A673 (cell line): ENCODE measurements around the gene HDAC4. TPM values are rescaled to one million over a fixed set of nuclear protein-coding genes. Genes with fewer than 3 reads are reported as not detected.

Experiments
- BruUV-seq: library from RNA; stranded (reverse); fragments of 400-500 nt; replicated peaks from 2 replicates; lab custom pipeline; 2021; lab: Mats Ljungman, UMichigan
- CTCF ChIA-PET: fragments of 300-600 bp; sonication (Branson Sonifier 250); formaldehyde crosslinking; loops from one replicate; lab custom pipeline; 2022; ENCODE audit warnings: antibody characterized with exemption; lab: Charles Lee
- POLR2A ChIA-PET: fragments of 300-600 bp; sonication (Branson Sonifier 250); formaldehyde crosslinking; loops from one replicate; lab custom pipeline; 2022; ENCODE audit warnings: antibody characterized with exemption; ENCODE audit not compliant: low non-redundant PET; lab: Charles Lee
- DNase-seq: peaks from one replicate; pipeline ENCODE4 v3.0.0-alpha.2; 2015; ENCODE audit warnings: low spot score
- H3K27ac ChIP-seq: fragments of 200-600 bp; sonication (generic); 2 replicates; pipeline ENCODE4 v1.5.1; 2016; ENCODE audit warnings: mixed run types, low read depth, mild to moderate bottlenecking, mixed read lengths, antibody characterized with exemption, low read length; ENCODE audit not compliant: poor library complexity, severe bottlenecking
- H3K27me3 ChIP-seq: fragments of 200-600 bp; sonication (generic); replicated peaks from 2 replicates; pipeline ENCODE4 v1.6.1; 2017; ENCODE audit warnings: mixed run types, low read depth, mild to moderate bottlenecking, mixed read lengths, antibody characterized with exemption, low read length; ENCODE audit not compliant: insufficient read depth, poor library complexity
- H3K36me3 ChIP-seq: fragments of 200-600 bp; sonication (generic); 2 replicates; pipeline ENCODE4 v1.6.1; 2016; ENCODE audit warnings: mixed run types, mild to moderate bottlenecking, mixed read lengths, antibody characterized with exemption, low read length; ENCODE audit not compliant: insufficient read depth, poor library complexity, severe bottlenecking
- H3K4me1 ChIP-seq: fragments of 200-600 bp; sonication (generic); 2 replicates; pipeline ENCODE4 v1.6.1; 2017; ENCODE audit warnings: mixed run types, mild to moderate bottlenecking, mixed read lengths, antibody characterized with exemption, low read length; ENCODE audit not compliant: insufficient read depth, poor library complexity, severe bottlenecking
- H3K4me3 ChIP-seq: fragments of 200-600 bp; sonication (generic); 2 replicates; pipeline ENCODE4 v1.5.1; 2016; ENCODE audit warnings: low read depth, mixed run types, mild to moderate bottlenecking, mixed read lengths, low read length; ENCODE audit not compliant: poor library complexity, severe bottlenecking
- H3K9me3 ChIP-seq: fragments of 200-600 bp; sonication (generic); 2 replicates; pipeline ENCODE4 v1.6.1; 2016; ENCODE audit warnings: mixed run types, low read depth, mild to moderate bottlenecking, mixed read lengths, antibody characterized with exemption, low read length; ENCODE audit not compliant: poor library complexity, severe bottlenecking
- EZH2 ChIP-seq: fragments of 200-600 bp; sonication (generic); IDR thresholded peaks from 2 replicates; pipeline ENCODE4 v1.6.1; 2017; ENCODE audit warnings: borderline replicate concordance, low read depth, mild to moderate bottlenecking, mixed read lengths, antibody characterized with exemption, low read length; ENCODE audit not compliant: poor library complexity, severe bottlenecking
- intact Hi-C: fragments of 100-400 bp; cut with micrococcal nuclease; formaldehyde crosslinking; loops from one replicate; pipeline ENCODE4 v1.10.0; 2022; ENCODE audit not compliant: unreplicated experiment
- total RNA-seq: library from RNA; stranded (reverse); gene quantifications from 2 replicates; pipeline ENCODE4 v1.2.3, GENCODE V29; 2021
- TF ChIP-seq, protein P1 (sequence below): fragments of 300-800, 200-600 bp; sonication (generic); conservative IDR thresholded peaks from 2 replicates; pipeline ENCODE4 v1.5.1; 2017; ENCODE audit warnings: low read depth, mild to moderate bottlenecking, antibody characterized with exemption, low read length, moderate library complexity, mixed read lengths

The HDAC4 gene
- total RNA-seq, 1 experiment from 2014 or later: 40.0 TPM

DNA sequence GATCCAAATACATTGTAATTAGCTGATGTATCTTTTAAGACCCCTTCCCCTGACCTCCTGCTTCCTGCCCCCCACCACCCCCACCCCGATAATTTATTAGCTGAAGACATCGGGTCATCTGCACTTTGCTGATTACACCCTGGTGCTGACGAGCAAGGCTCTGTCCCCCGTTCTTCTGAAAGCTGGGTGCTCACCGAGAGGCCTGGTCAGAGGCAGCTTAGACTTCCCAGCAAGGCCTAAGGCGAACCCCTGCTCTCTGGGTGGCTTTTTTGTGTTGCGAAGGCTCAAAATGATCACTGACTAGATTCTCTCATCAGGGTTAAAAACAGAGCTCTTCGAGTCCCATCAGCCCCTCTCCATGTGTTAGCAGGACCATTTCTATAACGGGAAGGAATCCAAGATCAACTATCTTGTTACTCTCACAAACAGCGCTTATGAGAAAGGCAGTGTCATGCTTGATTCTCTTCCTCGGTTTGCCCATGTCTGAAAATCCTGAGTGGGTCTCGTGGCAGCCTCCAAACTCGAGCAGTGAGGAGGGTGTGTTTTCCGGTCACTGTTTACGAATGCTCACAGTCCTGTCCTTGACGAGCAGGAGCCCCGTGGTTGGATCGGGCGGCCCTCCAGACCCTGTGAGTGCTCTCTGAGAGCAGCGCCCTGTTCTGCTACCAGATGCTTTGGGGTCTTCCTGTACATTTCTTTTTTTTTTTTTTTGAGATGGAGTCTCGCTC, 201.6 kb downstream of the HDAC4 start:
- CTCF ChIA-PET: no interaction called here
- POLR2A ChIA-PET: no interaction called here
- Histone ChIP-seq H3K27me3 (no peaks in the 10 kb centered on the region), H3K36me3 (no peaks in the 10 kb centered on the region), H3K4me3 (no peak overlapping the region), H3K9me3 (no peaks in the 10 kb centered on the region), H3K27ac (no peak overlapping the region), H3K4me1 (peaks cover 6% of the 10 kb centered on the region)
- no TSS peak for BruUV-seq
- DNase-seq: no peak
- no peak for TF ChIP-seq EZH2
- TF ChIP-seq, protein P1, sequence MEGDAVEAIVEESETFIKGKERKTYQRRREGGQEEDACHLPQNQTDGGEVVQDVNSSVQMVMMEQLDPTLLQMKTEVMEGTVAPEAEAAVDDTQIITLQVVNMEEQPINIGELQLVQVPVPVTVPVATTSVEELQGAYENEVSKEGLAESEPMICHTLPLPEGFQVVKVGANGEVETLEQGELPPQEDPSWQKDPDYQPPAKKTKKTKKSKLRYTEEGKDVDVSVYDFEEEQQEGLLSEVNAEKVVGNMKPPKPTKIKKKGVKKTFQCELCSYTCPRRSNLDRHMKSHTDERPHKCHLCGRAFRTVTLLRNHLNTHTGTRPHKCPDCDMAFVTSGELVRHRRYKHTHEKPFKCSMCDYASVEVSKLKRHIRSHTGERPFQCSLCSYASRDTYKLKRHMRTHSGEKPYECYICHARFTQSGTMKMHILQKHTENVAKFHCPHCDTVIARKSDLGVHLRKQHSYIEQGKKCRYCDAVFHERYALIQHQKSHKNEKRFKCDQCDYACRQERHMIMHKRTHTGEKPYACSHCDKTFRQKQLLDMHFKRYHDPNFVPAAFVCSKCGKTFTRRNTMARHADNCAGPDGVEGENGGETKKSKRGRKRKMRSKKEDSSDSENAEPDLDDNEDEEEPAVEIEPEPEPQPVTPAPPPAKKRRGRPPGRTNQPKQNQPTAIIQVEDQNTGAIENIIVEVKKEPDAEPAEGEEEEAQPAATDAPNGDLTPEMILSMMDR: no peak
- intact Hi-C loops: no loop called here

DNA sequence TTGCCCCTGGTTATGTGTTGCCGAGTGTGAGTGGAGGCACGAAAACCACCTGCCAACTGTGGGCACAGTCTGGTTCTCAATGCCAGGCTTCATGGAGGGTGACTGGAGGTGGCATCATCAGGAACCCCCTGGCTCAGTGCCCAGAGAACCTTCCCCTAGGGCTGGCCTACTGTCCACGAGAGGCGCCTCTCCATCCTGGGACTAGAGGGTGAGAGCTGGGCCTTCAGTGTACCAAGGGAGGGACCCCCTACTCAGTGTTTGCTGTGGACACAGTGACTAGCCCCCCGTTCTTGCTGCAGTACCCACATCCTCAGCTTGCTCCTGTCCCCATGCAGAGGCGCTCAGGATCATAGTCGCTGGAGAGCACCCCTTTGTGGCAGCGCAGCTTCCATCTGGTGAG, 202.6 kb downstream of the HDAC4 start:
- no peak for TF ChIP-seq EZH2
- no peak overlapping the region for H3K27ac ChIP-seq
- H3K27me3 ChIP-seq: no peaks in the 10 kb centered on the region
- BruUV-seq: no TSS peak
- POLR2A ChIA-PET: no interaction called here
- intact Hi-C loops: no loop called here
- no peak overlapping the region for H3K4me3 ChIP-seq
- DNase-seq: no peak
- CTCF ChIA-PET: no interaction called here
- no peaks in the 10 kb centered on the region for H3K36me3 ChIP-seq
- H3K4me1 ChIP-seq: peaks cover 11% of the 10 kb centered on the region
- no peaks in the 10 kb centered on the region for H3K9me3 ChIP-seq

DNA sequence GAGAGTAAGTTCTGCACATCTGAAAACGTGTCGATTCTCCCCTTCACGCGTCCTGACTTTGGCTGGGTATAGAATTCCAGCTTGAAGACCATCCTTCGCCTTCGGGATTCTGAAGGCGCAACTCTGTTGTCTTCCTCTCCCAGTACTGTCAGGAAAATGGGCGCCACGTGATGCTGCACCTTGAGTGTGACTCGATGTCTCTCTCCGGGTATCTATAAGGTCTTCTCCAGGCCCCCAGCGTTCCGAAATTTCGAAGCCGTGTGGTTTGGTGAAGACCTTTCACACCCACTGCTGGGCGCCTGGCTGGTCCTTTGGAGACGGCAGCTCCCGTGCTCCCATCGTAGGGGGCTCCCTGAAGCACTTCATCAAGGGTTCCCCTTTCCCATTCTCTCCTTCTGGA, 203.7 kb downstream of the HDAC4 start:
- CTCF ChIA-PET: no interaction called here
- no peaks in the 10 kb centered on the region for H3K36me3 ChIP-seq
- intact Hi-C loops: no loop called here
- no peaks in the 10 kb centered on the region for H3K9me3 ChIP-seq
- TF ChIP-seq, protein P1: no peak
- no peak for TF ChIP-seq EZH2
- no TSS peak for BruUV-seq
- H3K4me1 ChIP-seq: peaks cover 16% of the 10 kb centered on the region
- no peak overlapping the region for H3K27ac ChIP-seq
- no peaks in the 10 kb centered on the region for H3K27me3 ChIP-seq
- no peak for DNase-seq
- no peak overlapping the region for H3K4me3 ChIP-seq
- POLR2A ChIA-PET: no interaction called here
